ENCODE measurements around the gene MAB21L4. TPM values are rescaled to one million over a fixed set of nuclear protein-coding genes. Genes with fewer than 3 reads are reported as not detected.

The MAB21L4 gene
- total and polyA plus RNA-seq, 2 donors (not counting 3 experiments of a cell fraction or from before 2014, with no cell fraction given) = not detected

DNA sequence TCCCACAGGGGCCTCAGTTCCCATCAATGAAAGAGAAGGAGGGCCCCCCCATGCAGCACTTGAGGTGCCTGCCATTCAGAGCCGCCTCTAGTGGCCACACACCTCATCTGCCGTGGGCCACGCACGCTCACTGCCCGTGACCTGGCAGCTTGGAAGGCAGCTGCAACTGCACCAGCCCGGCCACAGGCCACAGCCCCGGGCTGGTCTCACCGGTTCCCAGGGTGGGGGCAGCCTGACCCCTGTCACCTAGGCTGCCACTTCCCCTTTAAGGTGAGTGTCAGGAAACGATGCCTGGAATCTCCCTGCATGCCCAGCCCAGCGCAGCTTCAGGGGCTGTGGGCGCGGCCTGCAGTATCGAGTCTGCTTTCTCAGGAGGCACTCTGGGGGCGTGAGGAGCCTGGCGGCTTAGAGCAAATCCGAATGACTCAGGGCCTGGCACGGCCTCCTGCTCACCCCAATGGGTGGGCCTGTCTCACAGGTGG, 2.6 kb downstream of the MAB21L4 start:
- POLR2A ChIA-PET = no interaction called here
- Histone ChIP-seq H3K4me2 (ENCODE audit: insufficient read depth, low read length) (no peak overlapping the region), H3K4me3 (replicated peaks in 1 of 3; ENCODE audit: insufficient read depth in 1 of 3, low read depth in 1 of 3, low read length in 3 of 3) (no peak overlapping the region), H3K9me1 (replicated peaks; ENCODE audit: control insufficient read depth, extremely low read depth, insufficient read depth, low read length) (no peaks in the 10 kb centered on the region), H2AFZ (ENCODE audit: low read depth, low read length) (no peak overlapping the region), H3K27me3 (ENCODE audit: control insufficient read depth in 2 of 2, insufficient read depth in 2 of 2, low read length in 2 of 2) (no peaks in the 10 kb centered on the region), H3K79me2 (ENCODE audit: control insufficient read depth, insufficient read depth, low read length) (no peaks in the 10 kb centered on the region), H3K36me3 (ENCODE audit: control insufficient read depth in 2 of 2, extremely low read depth in 1 of 2, insufficient read depth in 2 of 2, low read length in 2 of 2) (no peaks in the 10 kb centered on the region), H4K20me1 (replicated peaks; ENCODE audit: control insufficient read depth, extremely low read depth, insufficient read depth, low read length) (no peaks in the 10 kb centered on the region), H3K9me3 (replicated peaks; ENCODE audit: control insufficient read depth, insufficient read depth, low read length) (no peaks in the 10 kb centered on the region), H3K27ac (ENCODE audit: insufficient read depth, low read depth, low read length) (no peak overlapping the region), H3K9ac (replicated peaks; ENCODE audit: extremely low read depth, insufficient read depth, low read length) (no peak overlapping the region), H3K4me1 (ENCODE audit: control insufficient read depth, extremely low read depth, insufficient read depth, low read length) (peaks cover 2% of the 10 kb centered on the region)
- no peak for FAIRE-seq
- BruUV-seq (replicated peaks) = no TSS peak
- intact Hi-C loops (cut with micrococcal nuclease) = no loop called here
- CTCF ChIA-PET = interaction anchor here (1.2 kb wide), 1 partner anchor 16 kb away, joined by 3 read pairs; no protein-coding TSS in a partner anchor
- dilution Hi-C loops (cut with MboI; ENCODE audit: extremely low pct_ligation_motif_present, low sequenced_read_pairs) = no loop called here
- DNase-seq (ENCODE audit: low read depth, low spot score) = no peak
- TF ChIP-seq FOS (IDR thresholded peaks at IDR 0.05; ENCODE audit: borderline replicate concordance, insufficient read depth, low read length) = no peak
- TF ChIP-seq, protein P1, sequence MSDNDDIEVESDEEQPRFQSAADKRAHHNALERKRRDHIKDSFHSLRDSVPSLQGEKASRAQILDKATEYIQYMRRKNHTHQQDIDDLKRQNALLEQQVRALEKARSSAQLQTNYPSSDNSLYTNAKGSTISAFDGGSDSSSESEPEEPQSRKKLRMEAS (IDR thresholded peaks at IDR 0.05; ENCODE audit: insufficient read depth, insufficient read length) = no peak

DNA sequence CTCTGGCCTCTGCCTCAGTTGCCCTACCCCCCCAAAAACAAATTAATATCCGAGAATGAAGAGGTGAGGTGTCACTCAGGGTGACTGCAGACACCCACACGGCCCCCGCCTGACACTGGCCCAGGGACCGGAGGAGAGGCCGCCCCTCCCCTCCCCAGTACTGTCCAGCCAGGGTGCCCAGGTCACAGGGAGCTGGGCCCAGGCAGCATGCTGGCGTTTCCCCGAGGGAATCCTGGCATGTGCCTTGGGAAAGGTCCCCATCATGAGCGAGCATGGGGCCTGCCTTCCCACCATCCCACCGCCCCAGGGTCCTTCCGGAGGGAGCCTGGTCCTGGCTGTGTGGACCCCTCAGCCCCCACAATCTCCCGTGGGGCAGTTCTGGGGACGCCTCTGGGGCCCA, 3.0 kb downstream of the MAB21L4 start:
- Histone ChIP-seq H3K9me1 (replicated peaks; ENCODE audit: control insufficient read depth, extremely low read depth, insufficient read depth, low read length) (no peaks in the 10 kb centered on the region), H3K9me3 (replicated peaks; ENCODE audit: control insufficient read depth, insufficient read depth, low read length) (no peaks in the 10 kb centered on the region), H3K27me3 (ENCODE audit: control insufficient read depth in 2 of 2, insufficient read depth in 2 of 2, low read length in 2 of 2) (no peaks in the 10 kb centered on the region), H3K36me3 (ENCODE audit: control insufficient read depth in 2 of 2, extremely low read depth in 1 of 2, insufficient read depth in 2 of 2, low read length in 2 of 2) (no peaks in the 10 kb centered on the region), H3K9ac (replicated peaks; ENCODE audit: extremely low read depth, insufficient read depth, low read length) (no peak overlapping the region), H2AFZ (ENCODE audit: low read depth, low read length) (no peak overlapping the region), H3K4me2 (ENCODE audit: insufficient read depth, low read length) (no peak overlapping the region), H3K4me1 (ENCODE audit: control insufficient read depth, extremely low read depth, insufficient read depth, low read length) (no peaks in the 10 kb centered on the region), H3K27ac (ENCODE audit: insufficient read depth, low read depth, low read length) (no peak overlapping the region), H3K79me2 (ENCODE audit: control insufficient read depth, insufficient read depth, low read length) (no peaks in the 10 kb centered on the region), H3K4me3 (replicated peaks in 1 of 3; ENCODE audit: insufficient read depth in 1 of 3, low read depth in 1 of 3, low read length in 3 of 3) (no peak overlapping the region), H4K20me1 (replicated peaks; ENCODE audit: control insufficient read depth, extremely low read depth, insufficient read depth, low read length) (no peaks in the 10 kb centered on the region)
- TF ChIP-seq FOS (IDR thresholded peaks at IDR 0.05; ENCODE audit: borderline replicate concordance, insufficient read depth, low read length) = no peak
- no peak for TF ChIP-seq MYC (IDR thresholded peaks at IDR 0.05; ENCODE audit: low read depth, low read length)
- no peak for TF ChIP-seq POLR2AphosphoS5 (IDR thresholded peaks at IDR 0.05; ENCODE audit: insufficient read depth, low read depth, low read length)
- TF ChIP-seq, protein P2, sequence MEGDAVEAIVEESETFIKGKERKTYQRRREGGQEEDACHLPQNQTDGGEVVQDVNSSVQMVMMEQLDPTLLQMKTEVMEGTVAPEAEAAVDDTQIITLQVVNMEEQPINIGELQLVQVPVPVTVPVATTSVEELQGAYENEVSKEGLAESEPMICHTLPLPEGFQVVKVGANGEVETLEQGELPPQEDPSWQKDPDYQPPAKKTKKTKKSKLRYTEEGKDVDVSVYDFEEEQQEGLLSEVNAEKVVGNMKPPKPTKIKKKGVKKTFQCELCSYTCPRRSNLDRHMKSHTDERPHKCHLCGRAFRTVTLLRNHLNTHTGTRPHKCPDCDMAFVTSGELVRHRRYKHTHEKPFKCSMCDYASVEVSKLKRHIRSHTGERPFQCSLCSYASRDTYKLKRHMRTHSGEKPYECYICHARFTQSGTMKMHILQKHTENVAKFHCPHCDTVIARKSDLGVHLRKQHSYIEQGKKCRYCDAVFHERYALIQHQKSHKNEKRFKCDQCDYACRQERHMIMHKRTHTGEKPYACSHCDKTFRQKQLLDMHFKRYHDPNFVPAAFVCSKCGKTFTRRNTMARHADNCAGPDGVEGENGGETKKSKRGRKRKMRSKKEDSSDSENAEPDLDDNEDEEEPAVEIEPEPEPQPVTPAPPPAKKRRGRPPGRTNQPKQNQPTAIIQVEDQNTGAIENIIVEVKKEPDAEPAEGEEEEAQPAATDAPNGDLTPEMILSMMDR (IDR thresholded peaks at IDR 0.05; ENCODE audit: extremely low read depth in 1 of 2, insufficient read depth in 1 of 2, low read depth in 1 of 2, low read length in 2 of 2) = no peak
- no peak for TF ChIP-seq GATA2 (IDR thresholded peaks at IDR 0.05; ENCODE audit: insufficient read depth, insufficient read length, low read depth, low read length)
- no peak for TF ChIP-seq POLR2A (IDR thresholded peaks at IDR 0.05; ENCODE audit: low read depth, low read length)
- TF ChIP-seq JUN (IDR thresholded peaks at IDR 0.05; ENCODE audit: borderline replicate concordance, insufficient read depth, insufficient read length, low read depth) = no peak
- TF ChIP-seq, protein P1 (IDR thresholded peaks at IDR 0.05; ENCODE audit: insufficient read depth, insufficient read length) = no peak
- TF ChIP-seq EZH2 (IDR thresholded peaks at IDR 0.05; ENCODE audit: borderline replicate concordance, low read depth, low read length, severe bottlenecking) = no peak
- intact Hi-C loops (cut with micrococcal nuclease) (no loop called here), dilution Hi-C loops (cut with MboI; ENCODE audit: extremely low pct_ligation_motif_present, low sequenced_read_pairs) (no loop called here)
- CTCF ChIA-PET = interaction anchor here (1.2 kb wide), 1 partner anchor 16 kb away, joined by 3 read pairs; no protein-coding TSS in a partner anchor
- POLR2A ChIA-PET = interaction anchor here (0.6 kb wide), 1 partner anchor 886 kb away, joined by 4 read pairs; no protein-coding TSS in a partner anchor
- no TSS peak for BruUV-seq (replicated peaks)
- DNase-seq (ENCODE audit: low read depth, low spot score) (no peak), FAIRE-seq (no peak)

Measured in endothelial cell of umbilical vein (primary cell).